Forelimb muscle (tissue), 1 donor: ENCODE results near the gene C1orf226. TPM values are rescaled to one million over a fixed set of nuclear protein-coding genes. Genes with fewer than 3 reads are reported as not detected.
"Not testable (repeated sequence)": the region's sequence is repeated elsewhere in the genome, so short reads cannot be mapped to it uniquely, and the experiment has no call there.

ENCODE experiments used
- DNase-seq: peaks from one replicate; pipeline ENCODE4 v3.0.0-alpha.2; 2013; ENCODE audit warnings: low read depth
- polyA plus RNA-seq: library from polyadenylated mRNA; unstranded; fragments of 120-200 nt; gene quantifications from one replicate; pipeline ENCODE4 v1.2.1, GENCODE V29; 2013; ENCODE audit not compliant: insufficient read length

C1orf226 gene
- polyA plus RNA-seq, 1 donor = 0.72 TPM

DNA sequence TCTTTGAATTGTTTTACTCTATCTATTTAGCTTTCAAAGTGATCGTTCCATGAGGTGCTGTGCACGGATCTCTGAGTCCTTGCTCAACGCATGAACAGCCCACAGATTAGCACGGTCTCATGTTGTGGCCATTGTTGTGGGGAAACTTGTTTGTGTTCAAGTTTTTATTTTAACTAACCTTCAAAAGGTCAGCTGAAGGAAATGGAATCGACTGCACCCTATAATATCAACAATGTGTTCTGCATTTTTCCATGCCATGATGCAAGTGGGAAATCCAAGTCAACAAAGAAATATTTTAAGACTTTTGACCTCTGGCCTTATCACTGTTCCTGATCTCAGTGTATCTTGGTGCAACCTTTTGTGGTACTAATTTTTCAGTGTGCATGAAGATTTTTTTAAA lies 24.3 kb downstream of the C1orf226 start:
- DNase-seq = no peak

GRCh38 chr1:162406811-162407210 lies 25.3 kb downstream of the C1orf226 start:
- no peak for DNase-seq

- no peak for DNase-seq
These were observed 26.0 kb downstream of the C1orf226 start for GRCh38 chr1:162407539-162407938.

- DNase-seq = no peak
These were observed 30.5 kb downstream of the C1orf226 start, which contains the start of gene SH2D1B for GRCh38 chr1:162412002-162412401. Gene SH2D1B, minus strand, starts transcription at chr1:162412136. Its CDS starts 120 bp downstream, at chr1:162412016.

GRCh38 chr1:162416215-162416614 lies 34.7 kb downstream of the C1orf226 start:
- DNase-seq = no peak

DNA sequence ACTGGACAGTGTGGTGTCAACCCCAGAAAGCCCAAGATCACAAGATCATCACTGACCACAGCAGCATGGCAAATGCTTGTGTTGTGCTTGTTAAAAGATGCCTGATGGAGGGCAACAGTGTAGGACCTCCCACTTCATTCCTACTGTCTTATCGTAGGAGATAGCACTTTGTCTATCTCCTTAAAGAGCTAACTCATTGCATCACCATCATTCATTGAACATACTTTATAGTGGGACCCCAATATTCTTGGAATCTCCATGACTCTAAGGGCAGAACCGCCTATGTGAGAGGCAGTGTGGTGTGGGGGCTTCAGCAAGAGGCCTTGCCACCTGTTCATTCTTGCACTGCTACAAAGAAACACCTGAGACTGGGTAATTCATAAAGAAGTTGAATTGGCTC lies 35.4 kb downstream of the C1orf226 start:
- no peak for DNase-seq

DNA sequence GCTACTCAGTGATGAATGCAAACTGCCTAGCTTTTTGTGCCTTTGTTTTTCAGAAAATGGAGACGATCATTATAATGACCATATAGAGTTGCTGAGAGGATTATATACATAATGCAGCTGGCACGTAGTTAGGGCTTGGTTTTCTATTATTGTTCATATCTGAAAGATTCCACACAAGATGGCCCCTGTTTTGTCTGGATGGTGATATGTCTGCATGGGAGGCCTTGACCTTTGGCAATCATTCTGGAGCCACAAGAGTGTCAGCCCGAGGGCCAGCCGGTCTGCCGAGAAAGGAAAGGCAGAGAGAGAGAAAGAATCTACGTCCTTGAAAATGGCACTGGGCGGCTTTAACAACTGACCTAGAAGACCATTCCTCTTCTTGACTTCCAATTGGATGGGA lies 36.1 kb downstream of the C1orf226 start:
- DNase-seq = no peak

DNA sequence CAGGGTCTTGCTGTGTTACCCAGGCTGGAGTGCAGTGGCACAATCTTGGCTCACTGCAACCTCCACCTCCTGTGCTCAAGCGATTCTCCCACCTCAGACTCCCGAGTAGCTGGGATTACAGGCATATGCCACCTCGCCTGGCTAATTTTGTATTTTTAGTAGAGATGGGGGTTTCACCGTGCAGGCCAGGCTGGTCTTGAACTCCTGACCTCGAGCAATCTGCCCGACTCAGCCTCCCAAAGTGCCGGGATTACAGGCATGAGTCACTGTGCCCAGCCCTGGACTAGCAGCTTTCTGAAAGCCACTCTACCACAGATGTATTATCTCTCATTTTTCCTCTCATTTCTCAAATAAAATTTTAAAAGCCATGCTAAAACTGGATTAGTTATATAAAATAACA lies 37.1 kb downstream of the C1orf226 start:
- not testable (repeated sequence) for DNase-seq

GRCh38 chr1:162419450-162419931 lies 38.0 kb downstream of the C1orf226 start:
- DNase-seq = not testable (repeated sequence)

GRCh38 chr1:162420120-162420519 lies 38.6 kb downstream of the C1orf226 start:
- DNase-seq = no peak

- DNase-seq = no peak
These were observed 40.0 kb downstream of the C1orf226 start for GRCh38 chr1:162421258-162422164.

GRCh38 chr1:162422662-162423375 lies 41.3 kb downstream of the C1orf226 start:
- no peak for DNase-seq

DNA sequence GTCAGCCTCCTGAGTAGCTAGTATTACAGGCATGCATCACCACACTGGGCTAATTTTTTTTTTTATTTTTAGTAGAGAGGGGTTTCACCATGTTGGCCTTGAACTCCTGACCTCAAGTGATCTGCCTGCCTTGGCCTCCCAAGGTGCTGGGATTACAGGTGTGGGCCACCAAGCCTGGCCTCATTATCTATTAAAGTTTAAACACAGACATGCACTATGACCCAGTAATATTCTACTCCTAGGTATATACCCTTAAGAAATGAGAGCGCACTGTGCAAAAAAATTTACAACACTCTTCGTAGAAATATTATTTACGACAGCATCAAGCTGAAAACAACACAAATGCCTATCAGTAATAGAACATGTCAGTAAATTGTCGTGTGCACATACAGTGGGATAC lies 49.1 kb downstream of the C1orf226 start:
- DNase-seq = no peak

GRCh38 chr1:162432977-162433713 lies 51.6 kb downstream of the C1orf226 start:
- DNase-seq = not testable (repeated sequence)

Other genes starting within 250 kb of the C1orf226 start
- gene SPATA46, start 4.9 kb upstream of the C1orf226 start, polyA plus RNA-seq = 0.13 TPM
- 0.71 TPM for gene SH2D1B, start 30.4 kb downstream of the C1orf226 start, polyA plus RNA-seq
- gene UHMK1, start 116.1 kb downstream of the C1orf226 start, polyA plus RNA-seq = 28.0 TPM
- 29.2 TPM for gene UAP1, start 180.0 kb downstream of the C1orf226 start, polyA plus RNA-seq